ENCODE data around the gene MCAT.

DNA sequence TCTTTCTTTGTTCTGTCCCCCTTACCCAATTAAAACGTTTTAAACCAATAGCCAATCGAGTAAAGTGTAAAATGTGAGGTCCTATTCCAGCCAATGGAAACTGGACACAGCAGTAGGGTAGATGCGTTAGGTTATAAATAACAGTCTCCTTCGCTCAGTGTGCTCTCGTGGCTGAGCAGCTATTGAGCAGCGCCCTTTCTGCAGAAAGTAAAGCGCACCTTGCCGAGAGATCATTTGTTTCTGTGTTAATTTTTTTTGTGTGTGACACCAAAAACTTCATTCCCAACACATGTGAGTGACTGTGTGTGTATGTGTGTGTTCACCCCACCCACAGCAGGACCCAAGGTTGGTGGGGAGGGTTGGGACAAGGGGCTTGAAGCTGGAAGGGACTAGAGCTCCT, 46.8 kb downstream of the MCAT start:
- TF ChIP-seq, protein P1, sequence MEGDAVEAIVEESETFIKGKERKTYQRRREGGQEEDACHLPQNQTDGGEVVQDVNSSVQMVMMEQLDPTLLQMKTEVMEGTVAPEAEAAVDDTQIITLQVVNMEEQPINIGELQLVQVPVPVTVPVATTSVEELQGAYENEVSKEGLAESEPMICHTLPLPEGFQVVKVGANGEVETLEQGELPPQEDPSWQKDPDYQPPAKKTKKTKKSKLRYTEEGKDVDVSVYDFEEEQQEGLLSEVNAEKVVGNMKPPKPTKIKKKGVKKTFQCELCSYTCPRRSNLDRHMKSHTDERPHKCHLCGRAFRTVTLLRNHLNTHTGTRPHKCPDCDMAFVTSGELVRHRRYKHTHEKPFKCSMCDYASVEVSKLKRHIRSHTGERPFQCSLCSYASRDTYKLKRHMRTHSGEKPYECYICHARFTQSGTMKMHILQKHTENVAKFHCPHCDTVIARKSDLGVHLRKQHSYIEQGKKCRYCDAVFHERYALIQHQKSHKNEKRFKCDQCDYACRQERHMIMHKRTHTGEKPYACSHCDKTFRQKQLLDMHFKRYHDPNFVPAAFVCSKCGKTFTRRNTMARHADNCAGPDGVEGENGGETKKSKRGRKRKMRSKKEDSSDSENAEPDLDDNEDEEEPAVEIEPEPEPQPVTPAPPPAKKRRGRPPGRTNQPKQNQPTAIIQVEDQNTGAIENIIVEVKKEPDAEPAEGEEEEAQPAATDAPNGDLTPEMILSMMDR (IDR thresholded peaks at IDR 0.05): no peak
- TF ChIP-seq POLR2A (IDR thresholded peaks at IDR 0.05): no peak

All from adrenal gland (tissue), 5 donors.